Epithelial cell of proximal tubule (primary cell): ENCODE data around the gene PPP2R2C. TPM values are rescaled to one million over a fixed set of nuclear protein-coding genes. Genes with fewer than 3 reads are reported as not detected.

Source experiments
- DNase-seq: peaks from one replicate; pipeline ENCODE4 v3.0.0-alpha.2; 2011; ENCODE audit warnings: low read depth
- H3K4me3 ChIP-seq: 2 replicates; pipeline ENCODE4 v1.5.1; 2011; ENCODE audit warnings: low read depth, mild to moderate bottlenecking, low read length
- total RNA-seq: library from RNA; depleted of rRNA; stranded (reverse); fragments of >200 nt; gene quantifications from 2 replicates; pipeline ENCODE4 v1.2.3, GENCODE V29; 2015
- TF ChIP-seq, protein P1 (sequence below): conservative IDR thresholded peaks from 2 replicates; pipeline ENCODE4 v1.5.1; 2012; ENCODE audit warnings: low read depth, mild to moderate bottlenecking, low read length

PPP2R2C gene
- total RNA-seq, 1 donor from 2014 or later, result not detected

DNA sequence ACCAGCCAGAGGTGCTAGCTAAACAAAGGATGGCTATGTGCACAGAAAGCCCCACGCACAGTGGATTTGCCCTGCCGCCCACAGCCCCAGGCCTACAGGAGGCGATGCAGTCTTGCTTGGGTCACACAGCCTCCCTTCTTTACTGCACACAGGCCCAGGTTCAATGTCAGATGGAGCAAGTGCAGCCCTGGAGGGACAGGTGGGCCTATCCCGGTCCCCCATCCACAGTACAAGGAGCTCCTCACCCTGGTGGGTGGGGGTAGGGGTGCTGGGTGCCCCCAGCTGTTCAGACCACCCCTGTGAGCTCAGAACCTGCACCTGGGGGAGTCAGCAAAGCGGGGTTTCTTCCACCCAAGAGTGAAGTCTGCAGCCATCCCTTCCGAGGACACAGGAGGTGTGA, 114.9 kb downstream of the PPP2R2C start:
- H3K4me3 ChIP-seq, result no peak overlapping the region
- TF ChIP-seq, protein P1, sequence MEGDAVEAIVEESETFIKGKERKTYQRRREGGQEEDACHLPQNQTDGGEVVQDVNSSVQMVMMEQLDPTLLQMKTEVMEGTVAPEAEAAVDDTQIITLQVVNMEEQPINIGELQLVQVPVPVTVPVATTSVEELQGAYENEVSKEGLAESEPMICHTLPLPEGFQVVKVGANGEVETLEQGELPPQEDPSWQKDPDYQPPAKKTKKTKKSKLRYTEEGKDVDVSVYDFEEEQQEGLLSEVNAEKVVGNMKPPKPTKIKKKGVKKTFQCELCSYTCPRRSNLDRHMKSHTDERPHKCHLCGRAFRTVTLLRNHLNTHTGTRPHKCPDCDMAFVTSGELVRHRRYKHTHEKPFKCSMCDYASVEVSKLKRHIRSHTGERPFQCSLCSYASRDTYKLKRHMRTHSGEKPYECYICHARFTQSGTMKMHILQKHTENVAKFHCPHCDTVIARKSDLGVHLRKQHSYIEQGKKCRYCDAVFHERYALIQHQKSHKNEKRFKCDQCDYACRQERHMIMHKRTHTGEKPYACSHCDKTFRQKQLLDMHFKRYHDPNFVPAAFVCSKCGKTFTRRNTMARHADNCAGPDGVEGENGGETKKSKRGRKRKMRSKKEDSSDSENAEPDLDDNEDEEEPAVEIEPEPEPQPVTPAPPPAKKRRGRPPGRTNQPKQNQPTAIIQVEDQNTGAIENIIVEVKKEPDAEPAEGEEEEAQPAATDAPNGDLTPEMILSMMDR, result no peak
- no peak for DNase-seq

DNA sequence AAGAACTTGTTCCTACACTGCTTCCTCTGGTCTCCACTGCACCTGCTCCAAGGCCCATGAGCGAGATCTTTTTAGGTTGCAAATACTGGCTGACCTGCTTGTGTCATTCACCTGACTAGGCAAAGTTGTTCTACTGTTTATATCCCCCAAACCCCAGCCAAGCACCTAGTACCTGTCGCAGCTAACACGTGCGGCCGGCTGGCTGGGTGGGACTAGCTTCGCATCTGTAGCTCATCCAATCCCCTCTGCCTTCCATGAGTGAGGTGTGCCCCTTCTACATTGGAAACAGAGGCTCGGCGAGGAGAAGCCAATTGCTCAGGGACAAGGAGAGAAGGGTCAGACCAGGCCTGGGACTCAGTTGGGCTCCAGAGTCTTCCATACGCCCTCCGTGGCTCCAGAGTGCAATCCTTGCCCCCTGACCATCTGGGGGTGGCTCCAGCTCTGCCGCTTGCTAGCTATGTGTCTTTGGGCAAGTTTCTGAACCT, 116.3 kb downstream of the PPP2R2C start:
- TF ChIP-seq, protein P1, result no peak
- DNase-seq, result no peak
- no peak overlapping the region for H3K4me3 ChIP-seq

DNA sequence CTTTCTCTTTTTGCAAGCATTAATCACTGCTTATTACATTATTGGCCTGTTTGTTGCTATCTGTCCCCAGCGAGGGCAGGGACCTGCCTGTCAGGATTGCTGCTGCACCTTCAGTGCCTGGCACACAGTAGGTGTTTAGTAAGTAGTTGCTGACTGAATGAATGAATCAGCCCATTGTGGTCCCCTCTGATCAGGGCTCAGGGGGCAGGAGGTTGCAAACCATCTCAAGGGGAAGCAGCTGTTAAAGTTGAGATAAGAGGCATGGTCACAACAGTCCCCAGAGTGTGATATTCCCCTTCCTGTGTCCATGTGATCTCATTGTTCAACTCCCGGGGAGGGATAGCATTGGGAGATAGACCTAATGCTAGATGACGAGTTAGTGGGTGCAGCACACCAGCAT, 117.4 kb downstream of the PPP2R2C start:
- no peak for DNase-seq
- TF ChIP-seq, protein P1, result no peak
- no peak overlapping the region for H3K4me3 ChIP-seq

DNA sequence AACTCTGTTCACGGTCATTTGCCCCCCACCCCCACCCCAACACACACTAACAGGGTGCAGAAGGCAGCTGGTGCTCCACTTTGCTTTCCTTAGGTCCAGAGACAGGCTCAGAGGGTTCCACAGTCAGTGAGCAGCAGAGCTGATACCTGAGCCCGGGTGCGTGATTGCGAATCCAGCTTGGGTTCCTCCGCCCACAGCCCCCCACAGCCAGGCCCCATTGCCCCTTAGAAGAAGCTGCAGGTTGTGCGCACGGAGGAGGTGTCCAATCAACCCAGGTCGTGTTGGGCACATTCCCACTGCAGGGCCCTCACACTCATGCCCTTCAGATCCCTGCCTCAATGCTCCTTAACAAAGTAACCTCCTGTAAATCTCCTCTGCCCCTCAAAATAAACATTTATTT, 117.8 kb downstream of the PPP2R2C start:
- H3K4me3 ChIP-seq, result no peak overlapping the region
- TF ChIP-seq, protein P1, result no peak
- DNase-seq, result no peak

DNA sequence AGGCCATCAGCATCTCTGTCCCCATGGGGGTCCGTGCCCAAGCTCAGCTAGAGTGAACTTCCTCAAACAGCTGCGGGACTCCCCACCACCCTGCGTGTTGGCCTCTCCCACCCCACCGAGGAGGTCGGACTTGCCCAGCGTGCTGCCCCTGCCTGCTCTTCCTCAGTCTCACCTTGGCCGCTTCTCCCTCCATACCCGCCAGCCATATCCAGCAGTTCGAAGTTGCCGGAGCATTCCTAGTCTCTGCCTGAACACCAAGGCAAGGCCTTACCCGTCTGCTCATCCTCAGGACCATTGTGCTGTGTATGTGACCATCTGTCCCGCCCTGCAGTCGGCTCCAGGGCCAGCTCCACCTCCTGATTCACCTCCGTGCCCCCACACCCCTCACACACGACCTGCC, 118.3 kb downstream of the PPP2R2C start:
- no peak overlapping the region for H3K4me3 ChIP-seq
- TF ChIP-seq, protein P1, result no peak

DNA sequence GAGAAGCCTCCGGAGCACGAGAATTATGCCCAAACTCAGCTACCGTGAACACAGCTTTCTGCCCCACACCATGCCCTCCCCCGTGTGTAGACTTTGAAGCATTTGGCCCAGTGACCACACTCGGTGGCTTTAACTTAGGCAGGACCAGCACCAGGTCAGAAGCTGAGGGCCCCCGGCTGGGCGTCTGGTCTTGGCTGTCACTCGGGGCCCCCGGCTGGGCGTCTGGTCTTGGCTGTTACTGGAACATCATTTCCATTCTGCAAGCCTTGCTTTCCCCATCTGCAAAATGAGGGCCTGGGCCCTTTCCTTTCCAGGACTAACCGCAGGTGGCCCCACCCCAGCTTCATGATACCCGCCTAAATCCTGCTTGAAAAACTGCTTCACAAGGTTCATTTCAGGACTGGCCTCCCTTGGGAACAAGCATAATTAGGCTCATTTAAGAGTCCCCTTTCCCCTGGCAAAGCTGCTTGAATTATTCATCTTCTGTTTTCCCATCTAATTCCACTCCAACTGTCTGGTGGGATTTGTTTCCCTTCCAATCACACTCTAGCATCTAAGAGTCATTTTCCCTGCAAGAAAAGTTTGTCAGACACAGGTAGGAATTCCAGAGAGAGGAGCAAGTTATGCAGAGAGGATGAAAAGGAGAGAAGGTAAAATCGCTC, 120.3 kb downstream of the PPP2R2C start:
- TF ChIP-seq, protein P1, result no peak
- DNase-seq, result no peak
- no peak overlapping the region for H3K4me3 ChIP-seq

More for the DNA sequence above, 118.3 kb downstream of the PPP2R2C start:
- no peak for DNase-seq
